Gastrocnemius medialis (tissue), 4 donors: ENCODE data around the gene RESP18.

Experiments
- CTCF ChIP-seq, 5 experiments: fragments of 450-650 bp in 3 of 5; fragments of 200-600 bp in 2 of 5; sonication (generic) in 2 of 5; IDR thresholded peaks in 4 of 5; conservative IDR thresholded peaks in 1 of 5; 1 replicate in 4 of 5; 2 replicates in 1 of 5; pipeline ENCODE4 v1.5.1; 2016 to 2019; ENCODE audit warnings: antibody characterized with exemption in 5 of 5, mild to moderate bottlenecking in 3 of 5, moderate library complexity in 3 of 5
- POLR2A ChIP-seq, 2 donors: fragments of 450-650 bp; IDR thresholded peaks; one replicate each; pipeline ENCODE4 v1.6.1; 2017; ENCODE audit warnings: antibody characterized with exemption in 2 of 2, mild to moderate bottlenecking in 2 of 2, moderate library complexity in 2 of 2

GRCh38 chr2:219297766-219298456 is 34.6 kb downstream of the RESP18 start:
- TF ChIP-seq CTCF (IDR thresholded peaks at IDR 0.05 in 4 of 5, conservative IDR thresholded peaks at IDR 0.05 in 1 of 5): no peak
- TF ChIP-seq POLR2A (IDR thresholded peaks at IDR 0.05): no peak
